ENCODE measurements around the gene OBP2A.

GRCh38 chr9:135498381-135499126 is 47.4 kb upstream of the OBP2A start:
- no peak for TF ChIP-seq CTCF (IDR thresholded peaks at IDR 0.05)
- TF ChIP-seq EZH2 (IDR thresholded peaks at IDR 0.05; ENCODE audit: borderline replicate concordance, insufficient read depth, low read depth, low read length, poor library complexity, severe bottlenecking): no peak
